ENCODE measurements around the gene ITSN1.

- TF ChIP-seq, protein P1, sequence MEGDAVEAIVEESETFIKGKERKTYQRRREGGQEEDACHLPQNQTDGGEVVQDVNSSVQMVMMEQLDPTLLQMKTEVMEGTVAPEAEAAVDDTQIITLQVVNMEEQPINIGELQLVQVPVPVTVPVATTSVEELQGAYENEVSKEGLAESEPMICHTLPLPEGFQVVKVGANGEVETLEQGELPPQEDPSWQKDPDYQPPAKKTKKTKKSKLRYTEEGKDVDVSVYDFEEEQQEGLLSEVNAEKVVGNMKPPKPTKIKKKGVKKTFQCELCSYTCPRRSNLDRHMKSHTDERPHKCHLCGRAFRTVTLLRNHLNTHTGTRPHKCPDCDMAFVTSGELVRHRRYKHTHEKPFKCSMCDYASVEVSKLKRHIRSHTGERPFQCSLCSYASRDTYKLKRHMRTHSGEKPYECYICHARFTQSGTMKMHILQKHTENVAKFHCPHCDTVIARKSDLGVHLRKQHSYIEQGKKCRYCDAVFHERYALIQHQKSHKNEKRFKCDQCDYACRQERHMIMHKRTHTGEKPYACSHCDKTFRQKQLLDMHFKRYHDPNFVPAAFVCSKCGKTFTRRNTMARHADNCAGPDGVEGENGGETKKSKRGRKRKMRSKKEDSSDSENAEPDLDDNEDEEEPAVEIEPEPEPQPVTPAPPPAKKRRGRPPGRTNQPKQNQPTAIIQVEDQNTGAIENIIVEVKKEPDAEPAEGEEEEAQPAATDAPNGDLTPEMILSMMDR (IDR thresholded peaks at IDR 0.05), result peak; percentile 61 to 70 (median 66)
- TF ChIP-seq EP300 (IDR thresholded peaks at IDR 0.05), result no peak
Measured at GRCh38 chr21:33894736-33895288, 252.5 kb downstream of the ITSN1 start.

Measured in esophagus muscularis mucosa (tissue), 3 donors.